LNCAP (cell line): ENCODE measurements around the gene TTLL8.

Source experiments
- TF ChIP-seq, protein P1 (sequence below): fragments of 450-650 bp; IDR thresholded peaks from 2 replicates; pipeline ENCODE4 v1.5.1; 2017; ENCODE audit warnings: mild to moderate bottlenecking

Gene TTLL8

DNA sequence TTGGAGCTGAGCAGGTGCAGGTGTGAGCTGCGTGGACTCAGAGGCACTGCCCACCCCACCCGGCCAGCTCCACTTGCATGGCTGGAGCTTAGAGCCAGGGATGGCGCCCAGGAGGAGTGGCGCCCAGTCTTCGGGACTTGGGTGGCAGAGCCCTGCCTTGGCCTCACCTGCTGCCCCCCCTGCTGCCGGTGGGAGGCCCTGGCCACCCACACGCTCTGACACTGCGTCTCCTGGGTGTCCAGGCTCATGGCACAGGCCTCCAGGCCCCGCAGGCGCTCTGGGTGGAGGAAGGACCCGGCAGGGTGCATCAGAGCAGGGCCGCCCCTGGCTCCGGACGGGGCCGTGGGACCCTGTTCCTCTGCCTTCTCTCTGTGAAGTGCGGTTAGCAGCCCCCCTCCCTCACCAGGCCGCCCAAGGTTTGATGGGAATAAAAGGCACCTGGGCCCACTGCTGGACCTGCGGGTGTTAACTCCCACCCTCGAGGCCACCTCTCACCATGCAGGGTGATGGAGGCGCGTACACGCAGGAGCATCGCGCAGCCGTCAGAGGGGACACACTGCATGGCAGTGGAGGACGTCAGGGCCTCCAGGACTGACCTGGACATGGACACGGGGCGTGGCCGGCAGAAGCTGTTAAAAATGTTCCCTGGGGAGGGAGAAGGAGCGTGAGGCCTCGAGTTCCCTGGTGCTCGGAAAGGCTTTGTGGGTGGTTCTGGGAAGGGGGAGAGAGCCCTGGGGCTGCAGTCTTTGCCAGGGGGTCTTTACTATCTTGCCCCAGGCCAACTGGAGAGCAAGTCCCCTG is 57.3 kb downstream of the TTLL8 start:
- TF ChIP-seq, protein P1, sequence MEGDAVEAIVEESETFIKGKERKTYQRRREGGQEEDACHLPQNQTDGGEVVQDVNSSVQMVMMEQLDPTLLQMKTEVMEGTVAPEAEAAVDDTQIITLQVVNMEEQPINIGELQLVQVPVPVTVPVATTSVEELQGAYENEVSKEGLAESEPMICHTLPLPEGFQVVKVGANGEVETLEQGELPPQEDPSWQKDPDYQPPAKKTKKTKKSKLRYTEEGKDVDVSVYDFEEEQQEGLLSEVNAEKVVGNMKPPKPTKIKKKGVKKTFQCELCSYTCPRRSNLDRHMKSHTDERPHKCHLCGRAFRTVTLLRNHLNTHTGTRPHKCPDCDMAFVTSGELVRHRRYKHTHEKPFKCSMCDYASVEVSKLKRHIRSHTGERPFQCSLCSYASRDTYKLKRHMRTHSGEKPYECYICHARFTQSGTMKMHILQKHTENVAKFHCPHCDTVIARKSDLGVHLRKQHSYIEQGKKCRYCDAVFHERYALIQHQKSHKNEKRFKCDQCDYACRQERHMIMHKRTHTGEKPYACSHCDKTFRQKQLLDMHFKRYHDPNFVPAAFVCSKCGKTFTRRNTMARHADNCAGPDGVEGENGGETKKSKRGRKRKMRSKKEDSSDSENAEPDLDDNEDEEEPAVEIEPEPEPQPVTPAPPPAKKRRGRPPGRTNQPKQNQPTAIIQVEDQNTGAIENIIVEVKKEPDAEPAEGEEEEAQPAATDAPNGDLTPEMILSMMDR = no peak

DNA sequence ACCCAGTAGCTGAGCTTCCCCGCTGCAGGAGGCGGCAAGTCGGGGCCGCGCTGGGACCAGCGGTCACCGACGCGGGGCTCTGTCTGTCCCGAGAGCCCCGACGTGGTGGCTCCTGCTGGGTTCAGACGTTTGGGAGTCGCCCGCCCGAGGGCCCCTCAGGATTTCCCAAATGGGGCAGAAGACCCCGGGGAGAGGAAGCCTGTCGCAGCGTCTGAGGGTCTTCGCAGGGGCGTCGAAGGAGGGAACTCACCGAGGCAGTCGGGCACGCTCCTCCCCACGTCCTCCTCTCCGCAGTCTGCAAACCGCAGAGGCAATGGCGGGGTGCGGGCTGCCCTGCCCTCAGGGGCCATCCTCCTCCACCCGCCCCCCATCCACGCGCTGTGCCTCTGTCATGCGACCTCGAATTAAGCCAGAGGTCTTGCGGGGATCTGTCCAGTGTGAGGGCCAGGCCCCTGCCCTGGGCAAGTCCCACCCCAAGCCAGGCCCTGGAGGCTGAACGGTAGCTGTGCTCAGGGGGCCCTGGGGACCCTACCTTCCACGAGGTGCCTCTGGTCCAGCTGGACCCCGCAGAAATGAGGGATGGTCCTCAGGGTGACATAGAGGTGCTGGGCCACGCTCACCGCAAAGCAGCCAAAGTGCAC is 58.0 kb downstream of the TTLL8 start:
- TF ChIP-seq, protein P1 = no peak

- TF ChIP-seq, protein P1 = no peak
Observed at GRCh38 chr22:49999063-49999945, 58.8 kb downstream of the TTLL8 start.

DNA sequence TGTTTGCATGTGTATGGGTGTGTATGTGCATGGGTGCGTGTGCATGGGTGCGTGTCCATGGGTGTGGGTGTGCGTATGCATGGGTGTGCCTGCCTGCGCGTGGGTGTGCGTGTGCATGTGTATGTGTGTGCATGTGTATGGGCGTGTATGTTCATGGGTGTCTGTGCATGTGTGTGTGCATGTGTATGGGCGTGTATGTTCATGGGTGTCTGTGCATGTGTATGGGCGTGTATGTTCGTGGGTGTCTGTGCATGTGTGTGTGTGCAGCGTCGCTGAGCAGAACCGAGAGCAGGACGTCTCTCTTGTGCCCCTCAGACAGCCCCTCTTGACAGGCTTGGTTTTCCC is 59.4 kb downstream of the TTLL8 start:
- TF ChIP-seq, protein P1 = no peak

GRCh38 chr22:49997932-49998717 is 60.0 kb downstream of the TTLL8 start:
- TF ChIP-seq, protein P1 = no peak

- TF ChIP-seq, protein P1 = no peak
Observed at GRCh38 chr22:49997251-49997599, 60.9 kb downstream of the TTLL8 start.
